Nephron progenitor cell (in vitro differentiated cells): ENCODE measurements around the gene SIM1.
A peak's percentile ranks its signal among the peaks of the same experiment; 100 is the strongest.
"Not testable (repeated sequence)": the region's sequence is repeated elsewhere in the genome, so short reads cannot be mapped to it uniquely, and the experiment has no call there.

Experiments used
- DNase-seq: peaks from one replicate; pipeline ENCODE4 v3.0.0; 2021
- H3K27ac Mint-ChIP-seq: 2 replicates; pipeline ENCODE4 v1.8.0; 2021; ENCODE audit warnings: mild to moderate bottlenecking, moderate library complexity, mixed read lengths
- H3K27me3 Mint-ChIP-seq: 2 replicates; pipeline ENCODE4 v1.8.0; 2021; ENCODE audit warnings: mild to moderate bottlenecking, low read depth, mixed read lengths; ENCODE audit not compliant: poor library complexity
- H3K36me3 Mint-ChIP-seq: 2 replicates; pipeline ENCODE4 v1.8.0; 2021; ENCODE audit warnings: low read depth, mixed read lengths
- H3K4me1 Mint-ChIP-seq: 2 replicates; pipeline ENCODE4 v1.8.0; 2021; ENCODE audit warnings: mixed read lengths
- H3K4me3 Mint-ChIP-seq: 2 replicates; pipeline ENCODE4 v1.8.0; 2021; ENCODE audit warnings: mild to moderate bottlenecking, moderate library complexity, mixed read lengths
- H3K9me3 Mint-ChIP-seq: 2 replicates; pipeline ENCODE4 v1.8.0; 2021; ENCODE audit warnings: mild to moderate bottlenecking, moderate library complexity, mixed read lengths
- TF ChIP-seq, protein P1 (sequence below): fragments of 200-600 bp; sonication (generic); IDR thresholded peaks from 2 replicates; pipeline ENCODE4 v1.5.0; 2021; ENCODE audit warnings: antibody characterized with exemption

The SIM1 gene

DNA sequence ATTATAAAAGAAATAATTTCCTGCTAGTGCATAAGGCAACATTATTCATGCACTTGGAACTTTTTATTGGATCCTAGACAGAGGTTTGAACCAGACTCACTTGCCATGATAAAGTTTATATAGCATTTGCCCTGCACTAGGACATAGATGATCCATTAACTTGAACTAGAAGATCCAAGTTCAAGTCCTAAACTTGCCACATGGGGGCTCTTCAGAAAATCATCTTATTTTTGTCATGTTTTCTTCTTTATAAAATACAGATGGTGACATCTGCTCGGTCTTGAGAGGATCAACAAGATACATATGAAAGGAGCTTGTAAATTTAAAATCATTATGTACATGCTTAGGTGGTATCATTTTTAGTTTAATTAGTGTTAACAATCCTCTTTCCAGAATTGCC, 94.5 kb downstream of the SIM1 start:
- H3K4me3 Mint-ChIP-seq, result no peak overlapping the region
- H3K36me3 Mint-ChIP-seq, result no peaks in the 10 kb centered on the region
- no peak for DNase-seq
- H3K4me1 Mint-ChIP-seq, result peaks cover 14% of the 10 kb centered on the region
- peaks cover 4% of the 10 kb centered on the region for H3K9me3 Mint-ChIP-seq
- TF ChIP-seq, protein P1, sequence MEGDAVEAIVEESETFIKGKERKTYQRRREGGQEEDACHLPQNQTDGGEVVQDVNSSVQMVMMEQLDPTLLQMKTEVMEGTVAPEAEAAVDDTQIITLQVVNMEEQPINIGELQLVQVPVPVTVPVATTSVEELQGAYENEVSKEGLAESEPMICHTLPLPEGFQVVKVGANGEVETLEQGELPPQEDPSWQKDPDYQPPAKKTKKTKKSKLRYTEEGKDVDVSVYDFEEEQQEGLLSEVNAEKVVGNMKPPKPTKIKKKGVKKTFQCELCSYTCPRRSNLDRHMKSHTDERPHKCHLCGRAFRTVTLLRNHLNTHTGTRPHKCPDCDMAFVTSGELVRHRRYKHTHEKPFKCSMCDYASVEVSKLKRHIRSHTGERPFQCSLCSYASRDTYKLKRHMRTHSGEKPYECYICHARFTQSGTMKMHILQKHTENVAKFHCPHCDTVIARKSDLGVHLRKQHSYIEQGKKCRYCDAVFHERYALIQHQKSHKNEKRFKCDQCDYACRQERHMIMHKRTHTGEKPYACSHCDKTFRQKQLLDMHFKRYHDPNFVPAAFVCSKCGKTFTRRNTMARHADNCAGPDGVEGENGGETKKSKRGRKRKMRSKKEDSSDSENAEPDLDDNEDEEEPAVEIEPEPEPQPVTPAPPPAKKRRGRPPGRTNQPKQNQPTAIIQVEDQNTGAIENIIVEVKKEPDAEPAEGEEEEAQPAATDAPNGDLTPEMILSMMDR, result no peak
- peaks cover 6% of the 10 kb centered on the region for H3K27me3 Mint-ChIP-seq
- no peak overlapping the region for H3K27ac Mint-ChIP-seq

DNA sequence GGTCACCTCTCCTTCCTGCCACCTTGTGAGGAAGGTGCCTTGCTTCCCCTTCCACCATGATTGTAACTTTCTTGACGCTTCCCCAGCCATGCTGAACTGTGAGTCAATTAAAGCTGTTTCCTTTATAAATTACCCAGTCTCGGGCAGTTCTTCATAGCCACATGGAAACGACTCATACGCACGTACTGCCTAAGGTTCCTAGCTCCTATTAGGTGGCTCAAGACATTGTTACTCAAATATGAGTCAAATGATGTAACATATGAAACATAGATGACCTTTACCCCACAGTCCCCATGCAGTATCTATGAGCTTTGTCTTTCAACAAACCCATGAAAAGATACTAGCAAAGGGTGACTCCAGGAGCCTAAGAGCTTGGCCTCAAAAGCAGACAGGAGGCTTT, 98.3 kb downstream of the SIM1 start:
- no peak for DNase-seq
- TF ChIP-seq, protein P1, result no peak

DNA sequence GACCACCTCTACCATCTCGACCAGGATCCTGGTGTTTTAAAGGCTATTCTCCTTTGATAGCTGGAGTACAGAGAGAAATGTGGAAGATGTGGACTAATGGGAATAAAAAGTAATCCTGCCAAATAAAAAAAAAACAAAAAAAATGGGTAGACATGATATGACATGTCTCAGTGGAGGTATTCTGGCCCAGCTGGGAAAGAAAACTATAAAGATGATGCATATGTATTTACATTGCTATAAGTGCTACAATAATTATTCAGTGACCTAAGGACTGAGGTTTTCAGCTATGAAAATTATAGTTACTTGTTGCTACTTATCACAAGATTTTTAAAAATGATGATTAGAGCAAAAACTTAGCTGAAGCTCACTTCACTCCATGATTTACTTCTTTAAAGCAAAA, 101.1 kb downstream of the SIM1 start:
- Mint-ChIP-seq H3K27me3 (peaks cover 3% of the 10 kb centered on the region), H3K4me1 (peaks cover 11% of the 10 kb centered on the region), H3K9me3 (peaks cover 10% of the 10 kb centered on the region), H3K27ac (no peak overlapping the region), H3K36me3 (no peaks in the 10 kb centered on the region), H3K4me3 (no peak overlapping the region)
- TF ChIP-seq, protein P1, result no peak
- DNase-seq, result no peak

More for the DNA sequence above, 98.3 kb downstream of the SIM1 start:
- peaks cover 3% of the 10 kb centered on the region for H3K27me3 Mint-ChIP-seq
- H3K27ac Mint-ChIP-seq, result no peak overlapping the region
- H3K36me3 Mint-ChIP-seq, result no peaks in the 10 kb centered on the region
- H3K4me3 Mint-ChIP-seq, result no peak overlapping the region
- H3K4me1 Mint-ChIP-seq, result peaks cover 11% of the 10 kb centered on the region
- H3K9me3 Mint-ChIP-seq, result peaks cover 4% of the 10 kb centered on the region

DNA sequence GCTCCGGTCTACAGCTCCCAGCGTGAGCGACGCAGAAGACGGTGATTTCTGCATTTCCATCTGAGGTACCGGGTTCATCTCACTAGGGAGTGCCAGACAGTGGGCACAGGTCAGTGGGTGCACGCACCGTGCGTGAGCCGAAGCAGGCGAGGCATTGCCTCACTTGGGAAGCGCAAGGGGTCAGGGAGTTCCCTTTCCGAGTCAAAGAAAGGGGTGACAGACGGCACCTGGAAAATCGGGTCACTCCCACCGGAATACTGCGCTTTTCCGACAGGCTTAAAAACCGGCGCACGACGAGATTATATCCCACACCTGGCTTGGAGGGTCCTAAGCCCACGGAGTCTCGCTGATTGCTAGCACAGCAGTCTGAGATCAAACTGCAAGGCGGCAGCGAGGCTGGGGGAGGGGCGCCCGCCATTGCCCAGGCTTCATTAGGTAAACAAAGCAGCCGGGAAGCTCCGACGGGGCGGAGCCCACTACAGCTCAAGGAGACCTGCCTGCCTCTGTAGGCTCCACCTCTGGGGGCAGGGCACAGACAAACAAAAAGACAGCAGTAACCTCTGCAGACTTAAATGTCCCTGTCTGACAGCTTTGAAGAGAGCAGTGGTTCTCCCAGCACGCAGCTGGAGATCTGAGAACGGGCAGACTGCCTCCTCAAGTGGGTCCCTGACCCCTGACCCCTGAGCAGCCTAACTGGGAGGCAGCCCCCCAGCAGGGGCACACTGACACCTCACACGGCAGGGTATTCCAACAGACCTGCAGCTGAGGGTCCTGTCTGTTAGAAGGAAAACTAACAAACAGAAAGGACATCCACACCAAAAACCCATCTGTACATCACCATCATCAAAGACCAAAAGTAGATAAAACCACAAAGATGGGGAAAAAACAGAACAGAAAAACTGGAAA, 109.7 kb downstream of the SIM1 start:
- H3K27me3 Mint-ChIP-seq, H3K4me1 Mint-ChIP-seq, H3K27ac Mint-ChIP-seq: not testable (repeated sequence)
- peak; percentile 10 for DNase-seq
- Mint-ChIP-seq H3K36me3 (peaks cover 16% of the 10 kb centered on the region), H3K4me3 (peak overlapping the region; percentile 44), H3K9me3 (peaks cover 33% of the 10 kb centered on the region)

DNA sequence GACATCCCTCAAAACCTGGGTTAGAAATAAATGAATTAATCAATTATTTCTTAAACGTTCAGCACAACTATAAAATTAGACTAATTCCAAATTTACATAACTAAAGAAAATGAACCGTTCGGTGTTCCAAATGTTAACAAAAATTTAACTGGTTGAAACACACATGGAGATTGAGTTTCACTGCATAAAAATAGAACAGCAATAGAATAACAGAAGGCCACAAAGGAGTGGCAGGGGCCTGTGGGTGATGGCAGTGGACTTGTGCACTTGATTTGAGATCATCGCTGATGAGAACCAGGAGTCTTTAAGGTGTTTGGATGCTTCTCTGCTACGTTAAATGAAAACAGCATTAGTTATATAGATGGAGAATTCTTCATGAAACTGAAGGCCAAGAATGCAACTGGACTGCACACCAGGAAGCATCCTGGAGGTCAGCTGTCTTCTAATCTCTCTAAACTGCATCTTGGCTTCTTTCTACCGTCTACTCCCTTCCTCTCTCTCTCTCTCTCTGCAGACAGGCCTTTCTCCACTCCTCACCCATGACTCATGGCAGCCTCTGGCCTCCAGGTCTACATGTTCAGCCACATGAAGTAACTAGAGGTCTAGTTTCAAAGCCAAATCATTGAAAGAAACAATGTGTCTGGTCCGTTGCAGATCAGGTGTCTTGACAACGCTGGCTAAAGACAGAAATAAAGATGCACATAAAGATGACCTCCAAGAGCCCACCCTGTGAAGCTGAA, 111.3 kb downstream of the SIM1 start:
- Mint-ChIP-seq H3K27ac (no peak overlapping the region), H3K4me3 (no peak overlapping the region), H3K36me3 (peaks cover 16% of the 10 kb centered on the region), H3K27me3 (no peaks in the 10 kb centered on the region), H3K9me3 (peaks cover 30% of the 10 kb centered on the region), H3K4me1 (peaks cover 21% of the 10 kb centered on the region)
- no peak for DNase-seq
- TF ChIP-seq, protein P1, result no peak

DNA sequence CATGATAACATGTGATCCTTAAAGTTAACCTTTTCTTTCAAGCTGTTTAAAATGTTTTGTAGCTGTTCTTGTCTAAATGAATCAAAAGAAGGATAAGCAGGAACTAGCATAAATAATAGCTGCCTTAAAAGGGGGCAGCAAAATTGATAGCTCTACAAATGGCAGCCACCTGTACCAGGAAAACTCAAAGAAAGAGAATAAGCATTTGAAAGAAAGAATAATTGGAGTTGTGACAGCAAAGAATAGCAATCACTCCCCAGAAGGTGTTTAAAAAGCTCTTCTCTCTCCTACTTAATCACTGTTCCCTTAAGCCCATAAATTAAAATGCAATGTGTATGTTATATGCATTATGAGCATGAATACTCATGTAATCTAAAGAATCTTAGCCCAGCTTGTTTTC, 114.6 kb downstream of the SIM1 start:
- Mint-ChIP-seq H3K36me3 (peaks cover 16% of the 10 kb centered on the region), H3K4me1 (peaks cover 35% of the 10 kb centered on the region), H3K9me3 (peaks cover 24% of the 10 kb centered on the region), H3K4me3 (no peak overlapping the region), H3K27ac (peak overlapping the region; percentile 31), H3K27me3 (no peaks in the 10 kb centered on the region)
- no peak for DNase-seq
- TF ChIP-seq, protein P1, result no peak
